Fibroblast of lung (primary cell): ENCODE data around the gene HUNK. TPM values are rescaled to one million over a fixed set of nuclear protein-coding genes. Genes with fewer than 3 reads are reported as not detected.

ENCODE experiments used
- DNase-seq, 2 donors: peaks; one replicate each; pipeline versions ENCODE4 v3.0.0 to v3.0.0-alpha.2; 2010; ENCODE audit warnings: low read depth in 2 of 2
- H2AFZ ChIP-seq: 2 replicates; pipeline ENCODE4 v1.5.1; 2012; ENCODE audit warnings: low read length, control low read depth, inconsistent platforms
- H3K27ac ChIP-seq: 2 replicates; pipeline ENCODE4 v1.5.1; 2011; ENCODE audit warnings: low read length, control low read depth; ENCODE audit not compliant: insufficient read depth
- H3K27me3 ChIP-seq: 2 replicates; pipeline ENCODE4 v1.5.1; 2011; ENCODE audit warnings: mild to moderate bottlenecking, low read length; ENCODE audit not compliant: control insufficient read depth, insufficient read depth
- H3K36me3 ChIP-seq: 2 replicates; pipeline ENCODE4 v1.5.1; 2011; ENCODE audit warnings: low read length; ENCODE audit not compliant: control insufficient read depth, insufficient read depth
- H3K4me1 ChIP-seq: 2 replicates; pipeline ENCODE4 v1.5.1; 2011; ENCODE audit warnings: low read length; ENCODE audit not compliant: control insufficient read depth, insufficient read depth; ENCODE audit errors: extremely low read depth
- H3K4me2 ChIP-seq: 2 replicates; pipeline ENCODE4 v1.5.1; 2011; ENCODE audit warnings: low read length, control low read depth; ENCODE audit not compliant: insufficient read depth; ENCODE audit errors: extremely low read depth
- H3K4me3 ChIP-seq, 4 experiments: fragments of 200-600 bp in 1 of 4; sonication (generic) in 1 of 4; replicated peaks in 1 of 4; 2 replicates each; pipeline ENCODE4 v1.5.1; 2011 to 2016; ENCODE audit warnings: low read length in 4 of 4, low read depth in 3 of 4, mild to moderate bottlenecking in 3 of 4, control low read depth in 2 of 4, inconsistent platforms in 1 of 4, mixed read lengths in 1 of 4; ENCODE audit not compliant: insufficient read depth in 1 of 4; ENCODE audit errors: control extremely low read depth in 1 of 4
- H3K79me2 ChIP-seq: 2 replicates; pipeline ENCODE4 v1.5.1; 2012; ENCODE audit warnings: mild to moderate bottlenecking, low read length, inconsistent platforms; ENCODE audit not compliant: control insufficient read depth, insufficient read depth
- H3K9ac ChIP-seq: 2 replicates; pipeline ENCODE4 v1.5.1; 2011; ENCODE audit warnings: mild to moderate bottlenecking, low read length, control low read depth; ENCODE audit not compliant: insufficient read depth
- H3K9me3 ChIP-seq: 2 replicates; pipeline ENCODE4 v1.5.1; 2012; ENCODE audit warnings: low read depth, low read length; ENCODE audit not compliant: control insufficient read depth, insufficient read depth
- H4K20me1 ChIP-seq: 2 replicates; pipeline ENCODE4 v1.5.1; 2011; ENCODE audit warnings: low read length; ENCODE audit not compliant: control insufficient read depth, insufficient read depth; ENCODE audit errors: extremely low read depth
- EZH2 ChIP-seq: IDR thresholded peaks from 2 replicates; pipeline ENCODE4 v1.5.1; 2012; ENCODE audit warnings: low read length, control low read depth, mild to moderate bottlenecking; ENCODE audit errors: missing control alignments
- polyA plus RNA-seq, 2 donors: library from polyadenylated mRNA; depleted of rRNA in 1 of 2; stranded (reverse) in 1 of 2; unstranded in 1 of 2; fragments of >200 nt; gene quantifications; 2 replicates each; pipeline ENCODE4 v1.2.1, GENCODE V29; 2011 to 2012; ENCODE audit warnings: missing spikeins in 1 of 2
- total RNA-seq: library from RNA; depleted of rRNA; stranded (reverse); fragments of >200 nt; gene quantifications from 2 replicates; pipeline ENCODE4 v1.2.1, GENCODE V29; 2014
- TF ChIP-seq, protein P1 (sequence below), 2 donors: IDR thresholded peaks in 1 of 2; conservative IDR thresholded peaks in 1 of 2; 1 replicate in 1 of 2; 2 replicates in 1 of 2; pipeline ENCODE4 v1.5.1; 2011 to 2012; ENCODE audit warnings: low read length in 2 of 2, control low read depth in 1 of 2, inconsistent platforms in 1 of 2, low read depth in 1 of 2, mild to moderate bottlenecking in 1 of 2

HUNK gene
- total and polyA plus RNA-seq, 2 donors (not counting 1 experiment from before 2014, with no cell fraction given), result 0.09 to 0.33 TPM

DNA sequence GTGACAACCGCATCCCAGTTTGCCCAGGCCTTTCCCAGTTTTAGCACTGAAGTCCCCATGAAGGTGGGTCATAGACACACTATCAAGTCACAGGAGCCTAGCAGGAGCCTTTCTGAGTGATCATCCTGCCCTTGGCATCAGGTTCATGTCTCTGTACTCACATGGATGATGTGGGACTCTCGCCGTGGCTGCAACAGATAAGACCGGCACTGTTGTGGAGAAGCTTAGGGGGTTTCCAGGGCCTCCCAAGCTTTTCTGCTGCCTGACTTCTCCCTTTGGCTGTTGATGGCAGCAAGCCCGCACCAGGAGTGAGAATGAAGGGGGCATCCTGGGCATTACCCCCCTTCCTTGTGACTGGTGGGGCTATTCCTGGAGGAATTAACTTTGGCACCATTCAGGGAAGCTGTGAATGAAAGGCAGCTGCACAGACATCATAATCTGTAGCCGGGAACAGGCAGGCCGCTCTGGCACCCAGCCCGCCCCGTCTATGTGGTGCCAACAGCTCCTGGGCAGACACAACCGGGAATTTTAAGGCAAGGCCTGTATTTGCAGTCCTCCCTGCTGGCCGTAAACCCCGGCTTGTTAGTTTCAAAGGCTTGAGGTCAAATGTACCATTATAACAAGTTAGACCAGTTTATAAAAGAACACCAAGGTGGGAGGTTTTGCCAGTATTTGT lies 148.6 kb downstream of the HUNK start:
- TF ChIP-seq, protein P1, sequence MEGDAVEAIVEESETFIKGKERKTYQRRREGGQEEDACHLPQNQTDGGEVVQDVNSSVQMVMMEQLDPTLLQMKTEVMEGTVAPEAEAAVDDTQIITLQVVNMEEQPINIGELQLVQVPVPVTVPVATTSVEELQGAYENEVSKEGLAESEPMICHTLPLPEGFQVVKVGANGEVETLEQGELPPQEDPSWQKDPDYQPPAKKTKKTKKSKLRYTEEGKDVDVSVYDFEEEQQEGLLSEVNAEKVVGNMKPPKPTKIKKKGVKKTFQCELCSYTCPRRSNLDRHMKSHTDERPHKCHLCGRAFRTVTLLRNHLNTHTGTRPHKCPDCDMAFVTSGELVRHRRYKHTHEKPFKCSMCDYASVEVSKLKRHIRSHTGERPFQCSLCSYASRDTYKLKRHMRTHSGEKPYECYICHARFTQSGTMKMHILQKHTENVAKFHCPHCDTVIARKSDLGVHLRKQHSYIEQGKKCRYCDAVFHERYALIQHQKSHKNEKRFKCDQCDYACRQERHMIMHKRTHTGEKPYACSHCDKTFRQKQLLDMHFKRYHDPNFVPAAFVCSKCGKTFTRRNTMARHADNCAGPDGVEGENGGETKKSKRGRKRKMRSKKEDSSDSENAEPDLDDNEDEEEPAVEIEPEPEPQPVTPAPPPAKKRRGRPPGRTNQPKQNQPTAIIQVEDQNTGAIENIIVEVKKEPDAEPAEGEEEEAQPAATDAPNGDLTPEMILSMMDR (conservative IDR thresholded peaks at IDR 0.05 in 1 of 2, IDR thresholded peaks at IDR 0.05 in 1 of 2; ENCODE audit: low read depth in 1 of 2, low read length in 2 of 2), result no peak
- no peak for TF ChIP-seq EZH2
- Histone ChIP-seq H3K27me3 (no peaks in the 10 kb centered on the region), H2AFZ (no peak overlapping the region), H3K9me3 (no peaks in the 10 kb centered on the region), H3K4me3 (no peak overlapping the region), H3K36me3 (no peaks in the 10 kb centered on the region), H4K20me1 (no peaks in the 10 kb centered on the region), H3K4me2 (no peak overlapping the region), H3K9ac (no peak overlapping the region), H3K27ac (no peak overlapping the region), H3K79me2 (no peaks in the 10 kb centered on the region), H3K4me1 (no peaks in the 10 kb centered on the region)
- no peak for DNase-seq

DNA sequence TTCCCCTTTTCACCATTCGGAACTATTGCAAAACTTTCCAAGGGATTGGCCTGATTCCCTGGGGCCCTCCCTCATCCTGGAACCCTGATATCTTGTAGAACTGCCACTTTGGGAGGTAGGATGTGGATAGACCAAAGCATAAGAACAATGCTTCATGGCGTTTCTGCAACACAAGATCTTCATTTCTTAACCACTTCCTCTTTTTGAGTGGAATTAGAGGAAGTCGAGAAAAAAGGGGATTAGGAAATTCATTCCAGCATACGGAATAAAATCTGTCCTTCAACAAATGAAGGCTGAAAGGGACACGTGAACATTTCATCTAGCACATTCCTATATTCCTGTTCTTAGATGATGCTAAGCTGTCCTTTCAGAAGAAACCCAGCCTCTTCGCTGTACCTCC lies 149.3 kb downstream of the HUNK start:
- Histone ChIP-seq H3K36me3 (no peaks in the 10 kb centered on the region), H3K27ac (no peak overlapping the region), H3K9me3 (no peaks in the 10 kb centered on the region), H3K4me3 (no peak overlapping the region), H4K20me1 (no peaks in the 10 kb centered on the region), H3K9ac (no peak overlapping the region), H3K27me3 (no peaks in the 10 kb centered on the region), H3K4me2 (no peak overlapping the region), H2AFZ (no peak overlapping the region), H3K4me1 (no peaks in the 10 kb centered on the region), H3K79me2 (no peaks in the 10 kb centered on the region)
- no peak for DNase-seq
- no peak for TF ChIP-seq EZH2
- TF ChIP-seq, protein P1 (conservative IDR thresholded peaks at IDR 0.05 in 1 of 2, IDR thresholded peaks at IDR 0.05 in 1 of 2; ENCODE audit: low read depth in 1 of 2, low read length in 2 of 2), result no peak

DNA sequence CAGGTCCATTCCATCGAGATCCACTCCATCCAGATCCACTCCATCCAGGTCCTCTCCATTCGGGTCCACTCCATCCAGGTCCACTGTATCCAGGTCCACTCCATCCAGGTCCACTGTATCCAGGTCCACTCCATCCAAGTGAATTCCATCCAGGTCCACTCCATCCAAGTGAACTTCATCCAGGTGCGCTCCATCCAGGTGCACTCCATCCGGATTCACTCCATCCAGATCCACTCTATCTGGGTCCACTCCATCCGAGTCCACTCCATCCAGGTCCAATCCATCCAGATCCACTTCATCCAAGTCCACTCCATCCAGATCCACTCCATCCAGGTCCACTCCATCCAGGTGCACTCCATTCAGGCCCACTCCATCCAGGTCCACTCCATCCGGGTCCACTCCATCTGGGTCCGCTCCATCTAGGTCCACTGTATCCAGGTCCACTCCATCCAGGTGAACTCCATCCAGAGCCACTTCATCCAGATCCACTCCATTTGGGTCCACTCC lies 157.4 kb downstream of the HUNK start:
- H3K27ac ChIP-seq, result no peak overlapping the region
- H3K36me3 ChIP-seq, result no peaks in the 10 kb centered on the region
- H4K20me1 ChIP-seq, result no peaks in the 10 kb centered on the region
- no peak overlapping the region for H3K4me3 ChIP-seq
- H3K27me3 ChIP-seq, result no peaks in the 10 kb centered on the region
- H3K9me3 ChIP-seq, result no peaks in the 10 kb centered on the region
- no peaks in the 10 kb centered on the region for H3K79me2 ChIP-seq
- no peak overlapping the region for H3K9ac ChIP-seq
- DNase-seq, result no peak
- no peak overlapping the region for H2AFZ ChIP-seq
- no peak for TF ChIP-seq EZH2
- TF ChIP-seq, protein P1 (conservative IDR thresholded peaks at IDR 0.05 in 1 of 2, IDR thresholded peaks at IDR 0.05 in 1 of 2; ENCODE audit: low read depth in 1 of 2, low read length in 2 of 2), result no peak
- H3K4me1 ChIP-seq, result no peaks in the 10 kb centered on the region
- H3K4me2 ChIP-seq, result no peak overlapping the region
